Measurements from ENCODE around the gene TENT4A.

TENT4A gene

GRCh38 chr5:6712142-6712576, 1.1 kb upstream of the TENT4A start:
- peak; percentile 64 for ATAC-seq
- TF ChIP-seq ZFP3 (CRISPR knock-in tag; IDR thresholded peaks at IDR 0.05) (peak; percentile 32; the same call in 1 of the 2 replicates), TOX (CRISPR knock-in tag; IDR thresholded peaks at IDR 0.05; ENCODE audit: borderline replicate concordance) (no peak)

GRCh38 chr5:6712577-6713273, 507 bp upstream of the TENT4A start:
- no peak for TF ChIP-seq ZFP30 (CRISPR knock-in tag; IDR thresholded peaks at IDR 0.05)
- no peak for TF ChIP-seq ZNF70 (CRISPR knock-in tag; IDR thresholded peaks at IDR 0.05)
- no peak for TF ChIP-seq BACH2 (CRISPR knock-in tag; IDR thresholded peaks at IDR 0.05; ENCODE audit: borderline replicate concordance)
- no peak for TF ChIP-seq GLIS3 (CRISPR knock-in tag; IDR thresholded peaks at IDR 0.05)
- TF ChIP-seq ZFP3 (CRISPR knock-in tag; IDR thresholded peaks at IDR 0.05) = no peak
- TF ChIP-seq ZNF8 (CRISPR knock-in tag; IDR thresholded peaks at IDR 0.05) = no peak
- no peak for TF ChIP-seq CSRNP3 (CRISPR knock-in tag; IDR thresholded peaks at IDR 0.05)
- no peak for TF ChIP-seq ISL1 (CRISPR knock-in tag; IDR thresholded peaks at IDR 0.05)
- no peak for TF ChIP-seq ZC3H10 (CRISPR knock-in tag; IDR thresholded peaks at IDR 0.05)
- no peak for TF ChIP-seq ARNTL (CRISPR knock-in tag; IDR thresholded peaks at IDR 0.05; ENCODE audit: borderline replicate concordance, low read depth)
- TF ChIP-seq CSDC2 (CRISPR knock-in tag; IDR thresholded peaks at IDR 0.05) = no peak
- TF ChIP-seq PATZ1 (CRISPR knock-in tag; IDR thresholded peaks at IDR 0.05; ENCODE audit: borderline replicate concordance) = no peak
- TF ChIP-seq PPARA (CRISPR knock-in tag; IDR thresholded peaks at IDR 0.05; ENCODE audit: borderline replicate concordance) = no peak
- no peak for TF ChIP-seq ZNF565 (CRISPR knock-in tag; conservative IDR thresholded peaks at IDR 0.05; ENCODE audit: low read depth)
- no peak for TF ChIP-seq SNAI2 (CRISPR knock-in tag; IDR thresholded peaks at IDR 0.05)
- ATAC-seq = peak; percentile 75

- ATAC-seq = no peak
- TF ChIP-seq ZNF70 (CRISPR knock-in tag; IDR thresholded peaks at IDR 0.05) = no peak
- TF ChIP-seq TCF4 (CRISPR knock-in tag; IDR thresholded peaks at IDR 0.05; ENCODE audit: borderline replicate concordance) = no peak
- no peak for TF ChIP-seq POU6F1 (CRISPR knock-in tag; IDR thresholded peaks at IDR 0.05; ENCODE audit: borderline replicate concordance, low read depth)
These were observed 1.2 kb downstream of the TENT4A start for GRCh38 chr5:6714226-6715041.

GRCh38 chr5:6715271-6715670, 2.0 kb downstream of the TENT4A start:
- ATAC-seq = no peak
- TF ChIP-seq ZFP30 (CRISPR knock-in tag; IDR thresholded peaks at IDR 0.05) = no peak
- no peak for TF ChIP-seq ESRRG (CRISPR knock-in tag; IDR thresholded peaks at IDR 0.05)
- TF ChIP-seq ZC3H10 (CRISPR knock-in tag; IDR thresholded peaks at IDR 0.05) = no peak
- TF ChIP-seq TSHZ2 (CRISPR knock-in tag; IDR thresholded peaks at IDR 0.05) = no peak
- no peak for TF ChIP-seq OSR1 (CRISPR knock-in tag; IDR thresholded peaks at IDR 0.05)
- no peak for TF ChIP-seq PPARA (CRISPR knock-in tag; IDR thresholded peaks at IDR 0.05; ENCODE audit: borderline replicate concordance)
- no peak for TF ChIP-seq ZFP3 (CRISPR knock-in tag; IDR thresholded peaks at IDR 0.05)
- no peak for TF ChIP-seq CSDC2 (CRISPR knock-in tag; IDR thresholded peaks at IDR 0.05)
- no peak for TF ChIP-seq TCF4 (CRISPR knock-in tag; IDR thresholded peaks at IDR 0.05; ENCODE audit: borderline replicate concordance)
- TF ChIP-seq CSRNP3 (CRISPR knock-in tag; IDR thresholded peaks at IDR 0.05) = no peak
- no peak for TF ChIP-seq ISL1 (CRISPR knock-in tag; IDR thresholded peaks at IDR 0.05)
- no peak for TF ChIP-seq POU6F1 (CRISPR knock-in tag; IDR thresholded peaks at IDR 0.05; ENCODE audit: borderline replicate concordance, low read depth)
- TF ChIP-seq CREB5 (CRISPR knock-in tag; IDR thresholded peaks at IDR 0.05; ENCODE audit: low read depth) = no peak
